A549 (cell line): ENCODE measurements around the gene PPP1R9A. TPM values are rescaled to one million over a fixed set of nuclear protein-coding genes. Genes with fewer than 3 reads are reported as not detected.

Experiments
- ATAC-seq, 2 experiments: fragments of 200-7000 bp in 1 of 2; fragments of >200 bp in 1 of 2; cut with Nextera tagmentation in 1 of 2; cut with Tn5 transposase in 1 of 2; 3 replicates each; pipeline versions ENCODE4 v1.8.0 to v1.9.1; 2018 to 2020; ENCODE audit warnings: mild to moderate bottlenecking in 1 of 2, moderate library complexity in 1 of 2
- CTCF ChIA-PET: fragments of 300-600 bp; sonication (Branson Sonifier 250); formaldehyde crosslinking; extraction: SDS; loops from one replicate; lab custom pipeline; 2021; ENCODE audit warnings: antibody characterized with exemption, inconsistent platforms; lab: Yijun Ruan, JAX
- POLR2A ChIA-PET: fragments of 350-600 bp; formaldehyde crosslinking; extraction: SDS; loops from one replicate; lab custom pipeline; 2021; ENCODE audit warnings: antibody characterized with exemption, inconsistent platforms; lab: Yijun Ruan, JAX
- DNase-seq, 2 experiments: peaks; one replicate each; pipeline versions ENCODE4 v3.0.0 to v3.0.0-alpha.2; 2011 to 2016; ENCODE audit warnings: low read depth in 1 of 2, low spot score in 1 of 2
- FAIRE-seq: peaks from 2 replicates; lab custom pipeline; 2011; peaks lifted over from hg19 to GRCh38; lab: Jason Lieb, UNC
- H3K27ac ChIP-seq, 2 experiments: fragments of >200 bp; sonication (Bioruptor Twin); formaldehyde crosslinking; 3 replicates each; pipeline ENCODE4 v1.5.1; 2016 to 2017
- H3K4me1 ChIP-seq: fragments of >200 bp; sonication (Bioruptor Twin); formaldehyde crosslinking; 3 replicates; pipeline ENCODE4 v1.6.1; 2016
- H3K4me2 ChIP-seq: fragments of >200 bp; sonication (Bioruptor Twin); formaldehyde crosslinking; 3 replicates; pipeline ENCODE4 v1.6.1; 2016
- H3K4me3 ChIP-seq: fragments of >200 bp; sonication (Bioruptor Twin); formaldehyde crosslinking; 3 replicates; pipeline ENCODE4 v1.5.1; 2016
- H3K9me3 ChIP-seq: fragments of >200 bp; sonication (Bioruptor Twin); formaldehyde crosslinking; 3 replicates; pipeline ENCODE4 v1.6.1; 2016
- CBX8 ChIP-seq: fragments of 200-600 bp; sonication (generic); IDR thresholded peaks from 2 replicates; pipeline ENCODE4 v1.6.1; 2016
- CTCF ChIP-seq: fragments of >200 bp; sonication (Bioruptor Twin); formaldehyde crosslinking; IDR thresholded peaks from 3 replicates; pipeline ENCODE4 v1.5.1; 2016
- E2F6 ChIP-seq: IDR thresholded peaks from 2 replicates; pipeline ENCODE4 v1.6.1; 2012; ENCODE audit warnings: low read depth, borderline replicate concordance
- EHMT2 ChIP-seq: fragments of 200-600 bp; sonication (generic); IDR thresholded peaks from 2 replicates; pipeline ENCODE4 v1.6.1; 2016; ENCODE audit warnings: antibody characterized with exemption, low read depth, mild to moderate bottlenecking, moderate library complexity
- GATA3 ChIP-seq: IDR thresholded peaks from 2 replicates; pipeline ENCODE4 v1.6.1; 2012; ENCODE audit warnings: borderline replicate concordance
- HMGXB4 ChIP-seq: fragments of 250-450 bp; sonication (Bioruptor Pico); IDR thresholded peaks from 2 replicates; pipeline ENCODE4 v1.5.0; 2021; ENCODE audit warnings: mild to moderate bottlenecking, moderate library complexity, borderline replicate concordance
- JUNB ChIP-seq: fragments of >200 bp; sonication (Bioruptor Twin); formaldehyde crosslinking; IDR thresholded peaks from 2 replicates; pipeline ENCODE4 v1.6.1; 2016
- KDM5A ChIP-seq: fragments of 200-600 bp; sonication (generic); IDR thresholded peaks from 2 replicates; pipeline ENCODE4 v1.6.1; 2016; ENCODE audit warnings: antibody characterized with exemption, mild to moderate bottlenecking
- NFE2L2 ChIP-seq: fragments of 150-350 bp; conservative IDR thresholded peaks from 2 replicates; pipeline ENCODE4 v1.6.1; 2014; ENCODE audit warnings: low read length
- REST ChIP-seq: fragments of 200-600 bp; sonication (generic); IDR thresholded peaks from 2 replicates; pipeline ENCODE4 v1.6.1; 2016; ENCODE audit warnings: antibody characterized with exemption, mild to moderate bottlenecking, moderate library complexity
- TFCP2L1 ChIP-seq: fragments of 250-450 bp; sonication (Bioruptor Pico); IDR thresholded peaks from 2 replicates; pipeline ENCODE4 v1.5.0; 2021; ENCODE audit warnings: mild to moderate bottlenecking
- USF2 ChIP-seq: fragments of 450-650 bp; IDR thresholded peaks from 2 replicates; pipeline ENCODE4 v1.6.1; 2014; ENCODE audit warnings: antibody characterized with exemption
- ZSCAN20 ChIP-seq: fragments of 250-450 bp; sonication (Bioruptor Pico); IDR thresholded peaks from 2 replicates; pipeline ENCODE4 v1.8.0; 2022; ENCODE audit warnings: mild to moderate bottlenecking, moderate library complexity
- WGBS: methylation state at CpG from one replicate; pipeline ENCODE4 v1.1.6; 2017; ENCODE audit errors: missing lambda C conversion rate; 5-methylcytosine and 5-hydroxymethylcytosine counted together
- polyA plus RNA-seq, 4 experiments: library from polyadenylated mRNA; depleted of rRNA in 3 of 4; stranded (reverse); fragments of >200 nt; fragmentation: RNase III in 1 of 4; extraction: RNeasy Plus Mini Kit Qiagen cat#74134 plus additional on column Dnase treatment in 1 of 4; gene quantifications; 2 replicates in 3 of 4; 3 replicates in 1 of 4; pipeline ENCODE4 v1.2.3, GENCODE V29; 2011 to 2017

PPP1R9A gene
- polyA plus RNA-seq, 2 of the 4 experiments (the other 2 are of a cell fraction) = 5.0 to 18.7 TPM

GRCh38 chr7:95095259-95095965, 188.0 kb downstream of the PPP1R9A start (continued):
- TF ChIP-seq E2F6 = no peak
- TF ChIP-seq HMGXB4 (CRISPR knock-in tag) = no peak

- CTCF ChIA-PET = interaction anchor here (0.9 kb wide), 1 partner anchor 38 kb away, joined by 3 read pairs; no protein-coding TSS in a partner anchor
- no peak for TF ChIP-seq TFCP2L1 (CRISPR knock-in tag)
- TF ChIP-seq USF2 = no peak
- no peak for TF ChIP-seq CTCF
- TF ChIP-seq CBX8 = no peak
- no peak for TF ChIP-seq JUNB
- no peak for TF ChIP-seq GATA3
- TF ChIP-seq REST = no peak
- DNase-seq (no peak), FAIRE-seq (no peak), ATAC-seq (no peak)
- no peaks in the 10 kb centered on the region for H3K4me1 ChIP-seq
- POLR2A ChIA-PET = no interaction called here
- H3K4me3 ChIP-seq = no peak overlapping the region
- no peak overlapping the region for H3K27ac ChIP-seq
- no peak overlapping the region for H3K4me2 ChIP-seq
- no peaks in the 10 kb centered on the region for H3K9me3 ChIP-seq
These were observed 188.7 kb downstream of the PPP1R9A start for GRCh38 chr7:95095966-95096540.

GRCh38 chr7:95097291-95097690, 189.9 kb downstream of the PPP1R9A start:
- no peaks in the 10 kb centered on the region for H3K9me3 ChIP-seq
- FAIRE-seq (no peak), ATAC-seq (no peak), DNase-seq (no peak)
- no peak overlapping the region for H3K4me2 ChIP-seq
- 93% methylated on average over 3 of the region's 3 CpGs for WGBS
- peaks cover 2% of the 10 kb centered on the region for H3K4me1 ChIP-seq
- CTCF ChIA-PET = no interaction called here
- H3K4me3 ChIP-seq = no peak overlapping the region
- POLR2A ChIA-PET = no interaction called here
- TF ChIP-seq EHMT2 (no peak), ZSCAN20 (CRISPR knock-in tag) (no peak), NFE2L2 (no peak), E2F6 (no peak), KDM5A (no peak)
- no peak overlapping the region for H3K27ac ChIP-seq
